GM23338 (cell line): ENCODE results near the gene EZH1. TPM values are rescaled to one million over a fixed set of nuclear protein-coding genes. Genes with fewer than 3 reads are reported as not detected.

Experiments
- ATAC-seq: fragments of 200-7000 bp; cut with Tn5 transposase; 3 replicates; pipeline ENCODE4 v1.9.1; 2020
- DNase-seq: peaks from one replicate; pipeline ENCODE4 v3.0.0-alpha.2; 2015; ENCODE audit warnings: low spot score
- H2AFZ ChIP-seq: fragments of 200-600 bp; sonication (generic); 2 replicates; pipeline ENCODE4 v1.8.0; 2016; ENCODE audit warnings: antibody characterized with exemption, mild to moderate bottlenecking, moderate library complexity
- H3F3A ChIP-seq: fragments of 200-600 bp; sonication (generic); replicated peaks from 2 replicates; pipeline ENCODE4 v1.8.0; 2017; ENCODE audit warnings: antibody characterized with exemption, mixed run types, low read depth
- H3K27ac ChIP-seq: fragments of 200-600 bp; sonication (generic); 2 replicates; pipeline ENCODE4 v1.6.1; 2016; ENCODE audit warnings: low read depth
- H3K27me3 ChIP-seq: fragments of 200-600 bp; sonication (generic); 2 replicates; pipeline ENCODE4 v1.8.0; 2016; ENCODE audit warnings: mild to moderate bottlenecking, mixed run types, moderate library complexity; ENCODE audit not compliant: insufficient read depth
- H3K36me3 ChIP-seq: fragments of 200-600 bp; sonication (generic); 2 replicates; pipeline ENCODE4 v1.8.0; 2016; ENCODE audit warnings: mild to moderate bottlenecking; ENCODE audit not compliant: insufficient read depth
- H3K4me1 ChIP-seq: fragments of 200-600 bp; sonication (generic); 2 replicates; pipeline ENCODE4 v1.8.0; 2016; ENCODE audit warnings: mild to moderate bottlenecking, moderate library complexity; ENCODE audit not compliant: insufficient read depth
- H3K4me2 ChIP-seq: fragments of 200-600 bp; sonication (generic); 2 replicates; pipeline ENCODE4 v1.7.1; 2017; ENCODE audit warnings: mixed run types
- H3K4me3 ChIP-seq: fragments of 200-600 bp; sonication (generic); 2 replicates; pipeline ENCODE4 v1.6.1; 2016; ENCODE audit warnings: mixed run types
- H3K79me2 ChIP-seq: fragments of 200-600 bp; sonication (generic); replicated peaks from 2 replicates; pipeline ENCODE4 v1.8.0; 2017; ENCODE audit warnings: mild to moderate bottlenecking; ENCODE audit not compliant: insufficient read depth
- H3K9me2 ChIP-seq: fragments of 200-600 bp; sonication (generic); 2 replicates; pipeline ENCODE4 v1.8.0; 2017; ENCODE audit not compliant: insufficient read depth
- H4K20me1 ChIP-seq: fragments of 200-600 bp; sonication (generic); replicated peaks from 2 replicates; pipeline ENCODE4 v1.8.0; 2017; ENCODE audit warnings: mild to moderate bottlenecking; ENCODE audit not compliant: insufficient read depth
- H3K27ac Mint-ChIP-seq: 2 replicates; pipeline ENCODE4 v1.8.0; 2020; ENCODE audit warnings: inconsistent platforms, mild to moderate bottlenecking, moderate library complexity, mixed read lengths
- H3K27me3 Mint-ChIP-seq: 3 replicates; pipeline ENCODE4 v1.8.0; 2022; ENCODE audit warnings: low read depth, mild to moderate bottlenecking, moderate library complexity, mixed read lengths, inconsistent platforms; ENCODE audit not compliant: insufficient read depth, poor library complexity
- H3K36me3 Mint-ChIP-seq: 3 replicates; pipeline ENCODE4 v1.8.0; 2021; ENCODE audit warnings: low read depth, mild to moderate bottlenecking, inconsistent platforms, moderate library complexity, mixed read lengths
- H3K4me1 Mint-ChIP-seq: 3 replicates; pipeline ENCODE4 v1.8.0; 2020; ENCODE audit warnings: mild to moderate bottlenecking, inconsistent platforms, mixed read lengths
- H3K4me3 Mint-ChIP-seq: 3 replicates; pipeline ENCODE4 v1.8.0; 2021; ENCODE audit warnings: moderate library complexity, mild to moderate bottlenecking, inconsistent platforms, mixed read lengths
- H3K9me3 Mint-ChIP-seq: 3 replicates; pipeline ENCODE4 v1.8.0; 2020; ENCODE audit warnings: moderate library complexity, mild to moderate bottlenecking, inconsistent platforms, mixed read lengths
- CREB1 ChIP-seq: fragments of 250-450 bp; sonication (Bioruptor Pico); IDR thresholded peaks from 2 replicates; pipeline ENCODE4 v1.5.0; 2020; ENCODE audit warnings: low read depth, mild to moderate bottlenecking, moderate library complexity
- CTCF ChIP-seq, 2 experiments: fragments of 200-600 bp in 1 of 2; sonication (generic) in 1 of 2; conservative IDR thresholded peaks; 2 replicates each; pipeline versions ENCODE4 v1.5.1 to v1.6.1; 2016 to 2017; ENCODE audit warnings: antibody characterized with exemption in 2 of 2, low read depth in 2 of 2, mild to moderate bottlenecking in 2 of 2, moderate library complexity in 1 of 2
- ETS1 ChIP-seq: IDR thresholded peaks from 2 replicates; pipeline ENCODE4 v1.6.1; 2016; ENCODE audit warnings: antibody characterized with exemption
- EZH2 ChIP-seq: fragments of 200-600 bp; sonication (generic); IDR thresholded peaks from one replicate; pipeline ENCODE4 v1.8.0; 2017; ENCODE audit warnings: antibody characterized with exemption, mild to moderate bottlenecking, low read depth; ENCODE audit not compliant: unreplicated experiment
- JUNB ChIP-seq: IDR thresholded peaks from one replicate; pipeline ENCODE4 v1.6.1; 2016; ENCODE audit warnings: antibody characterized with exemption; ENCODE audit not compliant: unreplicated experiment
- NANOG ChIP-seq: IDR thresholded peaks from 2 replicates; pipeline ENCODE4 v1.6.1; 2016; ENCODE audit warnings: antibody characterized with exemption, borderline replicate concordance
- POLR2AphosphoS5 ChIP-seq: IDR thresholded peaks from 2 replicates; pipeline ENCODE4 v1.6.1; 2016; ENCODE audit warnings: antibody characterized with exemption, low read depth
- REST ChIP-seq: IDR thresholded peaks from one replicate; pipeline ENCODE4 v1.6.1; 2018; ENCODE audit warnings: antibody characterized with exemption; ENCODE audit not compliant: unreplicated experiment
- ZNF114 ChIP-seq: fragments of 250-450 bp; sonication (Bioruptor Pico); IDR thresholded peaks from 2 replicates; pipeline ENCODE4 v1.5.0; 2020; ENCODE audit warnings: mild to moderate bottlenecking, moderate library complexity
- polyA plus RNA-seq: library from polyadenylated mRNA; unstranded; fragments of >200 nt; fragmentation: Nextera tagmentation; extraction: Ambion mirVana; gene quantifications from 2 replicates; pipeline ENCODE4 v1.2.1, GENCODE V29; 2016
- total RNA-seq: library from RNA; depleted of rRNA; stranded (reverse); fragments of >200 nt; shearing (Covaris generic); gene quantifications from 2 replicates; pipeline ENCODE4 v1.2.3, GENCODE V29; 2014

Gene EZH1
- total and polyA plus RNA-seq, 2 experiments from 2014 or later: 16.9 to 18.0 TPM

GRCh38 chr17:42779304-42779935, 34.6 kb upstream of the EZH1 start (continued):
- TF ChIP-seq REST: no peak
- TF ChIP-seq ETS1: no peak
- no peak for TF ChIP-seq EZH2
- no peak for TF ChIP-seq JUNB
- no peak for TF ChIP-seq ZNF114 (CRISPR knock-in tag)
- TF ChIP-seq CREB1: no peak

GRCh38 chr17:42778570-42778969, 33.7 kb upstream of the EZH1 start:
- Histone ChIP-seq H3K4me3 (no peak overlapping the region), H3K79me2 (0 out of 2 replicates have a peak, but pooled peaks cover 6% of the 10 kb centered on the region), H4K20me1 (no peaks in the 10 kb centered on the region), H3K9me2 (no peaks in the 10 kb centered on the region), H3K27ac (no peak overlapping the region), H3K36me3 (peaks cover 9% of the 10 kb centered on the region; the same call in 1 of the 2 replicates), H3K4me1 (peaks cover 22% of the 10 kb centered on the region; the same call in 1 of the 2 replicates), H3K4me2 (no peak overlapping the region), H3K27me3 (peaks cover 30% of the 10 kb centered on the region), H3F3A (peaks cover 12% of the 10 kb centered on the region; the same call in 1 of the 2 replicates), H2AFZ (no peak overlapping the region)
- DNase-seq: no peak
- no peak for ATAC-seq
- H3K4me1 Mint-ChIP-seq: peaks cover 29% of the 10 kb centered on the region
- no peak overlapping the region for H3K27ac Mint-ChIP-seq
- H3K4me3 Mint-ChIP-seq: no peak overlapping the region
- H3K36me3 Mint-ChIP-seq: peaks cover 47% of the 10 kb centered on the region
- no peaks in the 10 kb centered on the region; the same call in 2 of the 3 replicates for H3K9me3 Mint-ChIP-seq
- peaks cover 40% of the 10 kb centered on the region for H3K27me3 Mint-ChIP-seq
- TF ChIP-seq CREB1 (no peak), EZH2 (no peak), CTCF (conservative IDR thresholded peaks at IDR 0.05; ENCODE audit: low read depth in 2 of 2) (no peak), REST (no peak), POLR2AphosphoS5 (no peak), NANOG (no peak), JUNB (no peak)
